GM12891 (cell line): ENCODE data around the gene SLIT1.

Experiments
- PAX5 ChIP-seq: IDR thresholded peaks from 2 replicates; pipeline ENCODE4 v1.6.1; 2011; ENCODE audit warnings: low read length, moderate library complexity, mild to moderate bottlenecking; ENCODE audit not compliant: insufficient read depth, severe bottlenecking
- POLR2A ChIP-seq: IDR thresholded peaks from 2 replicates; pipeline ENCODE4 v1.6.1; 2011; ENCODE audit warnings: low read depth, low read length, control low read depth
- POLR2AphosphoS5 ChIP-seq: IDR thresholded peaks from 2 replicates; pipeline ENCODE4 v1.6.1; 2011; ENCODE audit warnings: low read depth, low read length, control low read depth
- POU2F2 ChIP-seq: IDR thresholded peaks from 2 replicates; pipeline ENCODE4 v1.6.1; 2011; ENCODE audit warnings: low read depth, mild to moderate bottlenecking, control low read depth, low read length, moderate library complexity
- TAF1 ChIP-seq: IDR thresholded peaks from 2 replicates; pipeline ENCODE4 v1.6.1; 2011; ENCODE audit warnings: low read depth, low read length, control low read depth

- TF ChIP-seq POLR2A, result no peak
- TF ChIP-seq POLR2AphosphoS5, result no peak
- no peak for TF ChIP-seq PAX5
- TF ChIP-seq TAF1, result no peak
- no peak for TF ChIP-seq POU2F2
These were observed 45.5 kb downstream of the SLIT1 start for GRCh38 chr10:97140049-97140846.
